Activated naive CD8-positive, alpha-beta T cell treated with anti-CD3 and anti-CD28 coated beads, Interleukin-2, amount 50 U/mL, for 24 hours (primary cell): ENCODE results near the gene SH3D19.
A peak's percentile ranks its signal among the peaks of the same experiment; 100 is the strongest.

Experiments
- ATAC-seq: fragments of 150-1000 bp; cut with Tn5 transposase; one replicate; pipeline ENCODE4 v1.10.0; 2021
- DNase-seq: peaks from one replicate; pipeline ENCODE4 v3.0.0; 2021
- H3K27ac Mint-ChIP-seq: one replicate; pipeline ENCODE4 v1.8.0; 2021; ENCODE audit warnings: mild to moderate bottlenecking, mixed read lengths
- H3K27me3 Mint-ChIP-seq: one replicate; pipeline ENCODE4 v1.8.0; 2021; ENCODE audit warnings: mixed read lengths
- H3K36me3 Mint-ChIP-seq: one replicate; pipeline ENCODE4 v1.8.0; 2021; ENCODE audit warnings: low read depth, mixed read lengths
- H3K4me1 Mint-ChIP-seq: one replicate; pipeline ENCODE4 v1.8.0; 2021; ENCODE audit warnings: mixed read lengths
- H3K4me3 Mint-ChIP-seq: one replicate; pipeline ENCODE4 v1.8.0; 2021; ENCODE audit warnings: mild to moderate bottlenecking, moderate library complexity, mixed read lengths
- H3K9me3 Mint-ChIP-seq: one replicate; pipeline ENCODE4 v1.8.0; 2021; ENCODE audit warnings: mixed read lengths

SH3D19 gene

DNA sequence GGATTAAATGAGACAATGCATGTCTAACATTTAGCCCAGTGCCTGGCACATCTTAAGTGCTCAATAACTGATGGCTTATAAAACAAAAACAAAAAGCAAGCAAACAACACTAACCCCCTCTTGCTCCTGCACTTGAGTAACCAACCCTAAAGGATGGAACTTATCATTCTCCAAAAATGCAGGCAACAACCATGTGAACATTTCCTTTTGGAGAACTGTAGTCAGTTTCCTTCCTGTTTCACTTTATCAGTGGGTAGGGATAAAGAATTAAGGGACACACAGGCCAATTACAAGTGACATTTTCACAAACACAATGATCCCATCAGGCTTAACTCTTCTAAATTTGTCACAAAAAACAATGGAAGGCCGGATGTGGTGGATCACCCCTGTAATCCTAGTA lies 195.6 kb downstream of the SH3D19 start:
- Mint-ChIP-seq H3K36me3 (no peaks in the 10 kb centered on the region), H3K4me3 (no peak overlapping the region), H3K9me3 (no peaks in the 10 kb centered on the region), H3K27me3 (no peaks in the 10 kb centered on the region), H3K27ac (no peak overlapping the region), H3K4me1 (no peaks in the 10 kb centered on the region)
- ATAC-seq (no peak), DNase-seq (no peak)

DNA sequence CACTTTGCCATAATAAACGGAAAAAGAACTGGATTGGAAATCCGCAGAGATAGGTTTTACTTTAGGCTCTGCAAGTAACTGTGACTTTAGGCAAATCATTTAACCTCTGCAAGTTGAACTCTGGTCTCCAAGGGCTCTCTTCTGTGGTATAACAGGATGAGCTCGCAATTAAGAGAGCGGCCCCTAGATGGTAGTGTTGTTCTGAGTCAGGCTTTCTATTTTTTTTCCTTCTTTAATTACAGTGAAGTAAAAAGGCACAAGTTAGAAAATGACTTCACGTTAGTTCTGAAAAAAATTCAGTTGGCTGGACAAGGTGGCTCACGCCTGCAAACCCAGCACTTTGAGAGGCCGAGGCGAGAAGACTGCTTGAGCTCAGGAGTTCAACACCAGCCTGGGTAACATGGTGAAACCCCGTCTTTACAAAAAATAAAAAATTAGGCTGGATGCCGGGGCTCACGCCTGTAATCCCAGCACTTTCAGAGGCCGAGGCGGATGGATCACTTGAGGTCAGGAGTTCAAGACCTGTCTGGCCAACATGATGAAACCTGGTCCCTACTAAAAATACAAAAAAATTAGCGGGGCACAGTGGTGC lies 207.9 kb downstream of the SH3D19 start:
- Mint-ChIP-seq H3K36me3 (peaks cover 7% of the 10 kb centered on the region), H3K4me1 (peaks cover 3% of the 10 kb centered on the region), H3K4me3 (no peak overlapping the region), H3K9me3 (no peaks in the 10 kb centered on the region), H3K27ac (no peak overlapping the region), H3K27me3 (no peaks in the 10 kb centered on the region)
- ATAC-seq: peak; percentile 56
- DNase-seq: peak; percentile 52

DNA sequence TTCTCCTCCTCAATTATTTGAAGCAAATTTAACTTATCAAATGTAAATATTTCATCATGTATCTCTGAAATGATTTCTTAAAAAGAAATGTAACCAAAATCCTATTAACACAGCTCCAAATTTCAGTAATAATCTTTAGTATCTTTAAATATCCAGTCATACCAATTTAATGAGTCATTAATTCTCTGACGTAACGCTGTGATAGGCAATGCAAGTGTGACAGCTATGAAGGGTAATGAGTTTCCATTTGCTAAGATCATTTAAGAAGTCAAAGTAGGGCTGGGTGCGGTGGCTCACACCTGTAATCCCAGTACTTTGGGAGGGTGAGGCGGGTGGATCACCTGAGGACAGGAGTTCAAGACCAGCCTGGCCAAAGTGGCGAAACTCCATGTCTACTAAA lies 210.4 kb downstream of the SH3D19 start:
- H3K27ac Mint-ChIP-seq: no peak overlapping the region
- DNase-seq (no peak), ATAC-seq (no peak)
- H3K4me3 Mint-ChIP-seq: no peak overlapping the region
- H3K27me3 Mint-ChIP-seq: no peaks in the 10 kb centered on the region
- H3K9me3 Mint-ChIP-seq: no peaks in the 10 kb centered on the region
- H3K36me3 Mint-ChIP-seq: peaks cover 10% of the 10 kb centered on the region
- no peaks in the 10 kb centered on the region for H3K4me1 Mint-ChIP-seq

DNA sequence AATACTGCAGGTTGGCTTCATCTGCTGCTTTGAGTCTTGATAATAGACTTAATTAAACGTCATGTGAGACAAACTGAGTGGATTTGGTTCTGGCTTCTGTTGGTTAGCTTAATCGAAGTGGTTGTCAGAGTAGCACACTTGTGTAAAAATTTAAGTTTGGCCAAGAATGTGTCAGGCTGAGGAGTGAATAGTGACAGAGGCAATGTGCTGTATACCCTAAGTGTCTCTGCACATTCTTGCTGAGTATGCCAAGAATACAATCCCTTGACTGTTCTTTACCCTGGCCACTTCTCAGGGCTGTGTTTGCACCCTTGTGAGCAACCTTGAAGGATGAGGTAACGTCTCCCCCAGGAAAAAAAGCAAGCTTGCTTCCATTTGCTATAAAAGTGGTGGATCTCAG lies 211.1 kb downstream of the SH3D19 start:
- ATAC-seq: no peak

DNA sequence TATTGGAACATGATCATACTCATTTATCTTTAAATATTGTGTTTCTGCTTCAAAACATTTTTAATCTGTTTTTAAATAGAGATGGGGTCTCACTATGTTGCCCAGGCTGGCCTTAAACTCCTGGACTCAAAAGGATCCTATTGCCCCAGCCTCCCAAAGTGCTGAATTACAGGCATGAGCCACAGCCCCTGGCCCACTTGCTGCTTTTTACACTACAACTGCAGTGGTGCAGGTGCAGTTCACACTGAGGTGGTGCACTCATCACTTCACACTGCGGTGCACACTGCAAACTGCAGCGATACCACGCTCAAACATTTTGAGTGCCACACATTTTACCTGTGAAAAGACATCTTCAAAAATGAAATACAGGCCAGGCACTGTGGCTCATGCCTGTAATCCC lies 215.2 kb downstream of the SH3D19 start:
- no peak for DNase-seq
- H3K27ac Mint-ChIP-seq: no peak overlapping the region
- peaks cover 34% of the 10 kb centered on the region for H3K36me3 Mint-ChIP-seq
- H3K27me3 Mint-ChIP-seq: no peaks in the 10 kb centered on the region
- H3K9me3 Mint-ChIP-seq: no peaks in the 10 kb centered on the region
- no peak for ATAC-seq
- H3K4me1 Mint-ChIP-seq: no peaks in the 10 kb centered on the region
- H3K4me3 Mint-ChIP-seq: no peak overlapping the region

More for the DNA sequence above, 211.1 kb downstream of the SH3D19 start:
- no peak for DNase-seq
- H3K27me3 Mint-ChIP-seq: no peaks in the 10 kb centered on the region
- H3K4me3 Mint-ChIP-seq: no peak overlapping the region
- no peak overlapping the region for H3K27ac Mint-ChIP-seq
- H3K9me3 Mint-ChIP-seq: no peaks in the 10 kb centered on the region
- no peaks in the 10 kb centered on the region for H3K4me1 Mint-ChIP-seq
- peaks cover 10% of the 10 kb centered on the region for H3K36me3 Mint-ChIP-seq

DNA sequence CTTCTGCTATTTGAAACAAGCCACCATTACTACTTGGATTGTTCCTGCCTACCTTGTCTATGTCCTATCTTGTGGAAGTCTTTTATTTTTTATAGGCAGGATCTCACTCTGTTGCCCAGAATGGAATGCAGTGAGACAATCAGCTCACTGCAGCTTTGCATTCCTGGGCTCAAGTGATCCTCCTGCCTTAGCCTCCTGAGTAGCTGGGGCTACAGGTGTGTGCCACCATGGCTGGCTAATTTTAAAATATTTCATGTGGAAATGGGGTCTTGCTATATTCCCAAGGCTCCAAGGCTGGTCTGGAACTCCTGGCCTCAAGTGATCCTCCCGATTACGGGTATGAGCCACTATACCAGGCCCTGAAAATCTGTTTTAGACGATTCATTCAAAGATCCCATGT lies 218.3 kb downstream of the SH3D19 start:
- peaks cover 22% of the 10 kb centered on the region for H3K4me1 Mint-ChIP-seq
- H3K27me3 Mint-ChIP-seq: no peaks in the 10 kb centered on the region
- H3K27ac Mint-ChIP-seq: no peak overlapping the region
- H3K4me3 Mint-ChIP-seq: no peak overlapping the region
- DNase-seq: no peak
- H3K9me3 Mint-ChIP-seq: no peaks in the 10 kb centered on the region
- no peak for ATAC-seq
- H3K36me3 Mint-ChIP-seq: peaks cover 54% of the 10 kb centered on the region

DNA sequence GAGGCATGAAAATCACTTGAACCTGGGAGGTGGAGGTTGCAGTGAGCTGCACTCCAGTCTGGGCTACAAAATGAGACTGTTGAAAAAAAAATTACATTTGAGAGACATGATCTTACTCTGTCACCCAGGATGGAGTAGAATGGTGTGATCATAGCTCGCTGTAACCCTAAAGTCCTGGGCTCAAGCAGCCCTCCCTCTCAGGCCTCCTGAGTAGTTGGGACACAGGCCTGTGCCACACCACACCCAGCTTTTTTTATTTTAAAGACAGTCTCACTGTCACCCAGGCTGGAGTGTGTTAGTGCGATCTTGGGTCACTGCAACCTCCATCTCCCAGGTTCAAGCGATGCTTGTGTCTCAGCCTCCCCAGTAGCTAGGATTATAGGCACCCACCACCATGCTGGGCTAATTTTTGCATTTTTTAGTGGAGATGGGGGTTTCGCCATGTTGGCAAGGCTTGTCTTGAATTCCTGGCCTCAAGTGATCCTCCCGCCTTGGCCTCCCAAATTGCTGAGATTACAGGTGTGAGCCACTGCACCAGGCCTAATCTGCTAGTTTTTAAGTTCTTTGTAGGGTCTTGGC lies 219.9 kb downstream of the SH3D19 start:
- ATAC-seq: peak; percentile 21
- Mint-ChIP-seq H3K4me1 (peaks cover 26% of the 10 kb centered on the region), H3K36me3 (peaks cover 69% of the 10 kb centered on the region), H3K27me3 (no peaks in the 10 kb centered on the region), H3K4me3 (no peak overlapping the region), H3K9me3 (no peaks in the 10 kb centered on the region), H3K27ac (no peak overlapping the region)
- no peak for DNase-seq

DNA sequence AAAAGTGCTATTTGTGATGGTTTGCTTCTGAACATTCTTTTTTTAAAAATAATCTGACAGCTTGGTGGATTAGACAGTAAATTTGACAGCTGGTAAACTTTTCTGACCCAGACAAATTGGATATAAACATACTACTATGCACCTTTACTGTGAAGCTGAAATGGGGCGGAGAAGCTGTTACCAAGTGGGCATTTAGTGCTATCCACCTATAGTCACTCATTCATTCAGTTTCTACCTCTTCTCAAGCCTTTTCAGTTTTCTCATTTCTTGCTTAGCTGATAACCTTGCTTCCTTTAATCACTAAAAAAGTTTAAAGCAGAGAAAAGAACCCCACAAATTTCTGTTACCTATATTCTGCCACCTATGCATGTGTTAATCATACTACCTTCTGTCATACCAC lies 220.8 kb downstream of the SH3D19 start:
- Mint-ChIP-seq H3K4me3 (no peak overlapping the region), H3K9me3 (no peaks in the 10 kb centered on the region), H3K4me1 (peaks cover 26% of the 10 kb centered on the region), H3K27me3 (no peaks in the 10 kb centered on the region), H3K27ac (peak overlapping the region; percentile 57), H3K36me3 (peaks cover 78% of the 10 kb centered on the region)
- ATAC-seq (no peak), DNase-seq (no peak)

DNA sequence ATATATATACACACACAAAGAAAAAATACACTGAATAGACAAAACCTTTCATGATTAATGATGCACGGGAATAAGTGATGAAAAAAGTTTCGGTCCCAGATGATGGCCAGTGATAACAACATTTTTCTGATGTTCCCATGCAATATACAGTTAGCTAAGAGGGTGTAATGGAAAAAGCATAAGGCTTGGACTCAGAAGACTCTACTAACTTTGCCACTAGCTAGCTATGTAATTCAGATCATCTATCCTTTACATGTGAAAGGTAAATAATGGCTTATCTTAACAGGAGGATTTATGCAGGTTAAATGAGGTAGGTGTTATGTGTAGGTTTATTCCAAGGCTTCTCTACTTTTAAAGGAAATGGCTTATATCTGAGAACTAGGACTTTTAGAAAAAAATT lies 221.6 kb downstream of the SH3D19 start:
- Mint-ChIP-seq H3K9me3 (no peaks in the 10 kb centered on the region), H3K27ac (peak overlapping the region; percentile 67), H3K27me3 (peaks cover 3% of the 10 kb centered on the region), H3K4me3 (peak overlapping the region; percentile 100), H3K36me3 (peaks cover 84% of the 10 kb centered on the region), H3K4me1 (peaks cover 32% of the 10 kb centered on the region)
- DNase-seq (no peak), ATAC-seq (no peak)

DNA sequence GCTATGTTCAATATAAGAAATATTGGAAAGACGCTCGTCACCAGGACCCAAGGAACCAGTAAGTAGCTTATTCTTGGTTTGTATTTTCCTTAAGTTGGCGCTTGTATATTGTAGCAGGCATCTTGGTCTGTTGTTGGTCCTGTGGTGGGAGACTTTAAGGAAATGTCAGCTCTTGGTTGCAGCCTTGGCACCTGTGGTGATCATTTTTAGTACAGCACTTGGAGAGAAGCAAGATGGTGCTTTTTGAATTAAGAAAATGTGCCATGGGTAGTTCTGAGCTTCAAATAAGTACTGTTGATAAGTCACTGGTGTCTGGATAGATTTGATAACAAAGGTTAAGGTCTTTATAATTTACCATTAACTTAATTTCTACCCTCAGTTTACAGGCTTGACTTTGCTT lies 224.9 kb downstream of the SH3D19 start:
- DNase-seq (no peak), ATAC-seq (no peak)
- Mint-ChIP-seq H3K9me3 (no peaks in the 10 kb centered on the region), H3K36me3 (peaks cover 60% of the 10 kb centered on the region), H3K27me3 (peaks cover 3% of the 10 kb centered on the region), H3K27ac (peak overlapping the region; percentile 99), H3K4me1 (peaks cover 46% of the 10 kb centered on the region), H3K4me3 (peak overlapping the region; percentile 100)

DNA sequence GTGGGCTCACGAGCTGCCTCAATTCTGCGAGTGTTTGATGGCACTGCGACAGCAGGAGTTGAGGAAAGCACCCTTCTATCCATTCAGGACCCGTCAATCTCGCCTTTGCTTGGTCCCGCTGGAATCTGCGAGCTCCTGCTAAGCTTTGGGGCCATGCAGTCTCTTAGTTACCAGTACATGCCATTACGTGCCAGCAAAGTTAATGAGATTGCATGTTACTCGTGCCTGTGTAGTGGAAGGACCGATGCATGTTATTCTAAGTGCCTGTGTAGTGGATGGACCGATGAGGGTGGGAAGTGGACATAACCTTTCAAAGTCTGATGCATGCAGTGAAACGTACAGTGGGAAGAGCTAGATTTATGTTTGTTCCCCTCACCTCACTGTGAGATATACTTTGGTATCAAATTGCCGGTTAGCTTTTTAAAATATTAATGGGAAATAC lies 225.4 kb downstream of the SH3D19 start:
- Mint-ChIP-seq H3K27me3 (peaks cover 6% of the 10 kb centered on the region), H3K27ac (peak overlapping the region; percentile 99), H3K4me3 (peak overlapping the region; percentile 100), H3K9me3 (no peaks in the 10 kb centered on the region), H3K4me1 (peaks cover 46% of the 10 kb centered on the region), H3K36me3 (peaks cover 60% of the 10 kb centered on the region)
- DNase-seq (no peak), ATAC-seq (no peak)

DNA sequence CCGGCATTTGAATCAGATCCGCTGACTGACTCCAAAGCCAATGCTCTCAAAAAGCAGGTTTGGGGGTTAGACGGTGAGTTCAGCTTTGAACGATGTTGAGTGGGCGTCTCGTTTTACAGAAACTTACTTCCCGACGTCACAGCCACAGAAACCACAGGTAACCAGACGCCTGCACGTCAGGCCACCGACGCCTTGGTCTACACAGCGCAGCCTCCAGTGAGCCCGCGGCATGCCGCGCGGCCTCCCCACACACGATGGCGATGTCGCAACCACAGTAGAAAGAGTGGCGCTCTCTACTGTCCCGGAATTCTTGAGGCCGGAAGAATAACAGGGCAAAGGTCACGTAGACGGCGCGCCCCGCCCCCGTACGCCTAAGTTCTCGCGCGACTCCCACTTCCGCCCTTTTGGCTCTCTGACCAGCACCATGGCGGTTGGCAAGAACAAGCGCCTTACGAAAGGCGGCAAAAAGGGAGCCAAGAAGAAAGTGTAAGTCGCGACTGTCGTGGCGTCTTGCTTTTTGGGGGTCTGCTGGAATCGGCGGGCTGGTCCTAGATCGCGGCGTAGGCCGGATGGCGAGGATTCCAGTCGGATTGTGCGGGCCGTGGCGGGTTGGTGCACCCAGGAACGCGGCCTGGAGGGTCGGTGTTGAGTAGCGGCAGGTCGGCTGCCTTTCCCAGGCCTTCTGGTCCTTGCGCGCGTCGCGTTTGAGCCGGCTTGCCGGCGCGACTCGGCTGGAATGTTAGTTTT lies 226.0 kb downstream of the SH3D19 start, which contains the start of gene RPS3A:
Gene RPS3A, plus strand, starts transcription at position 400 of the 747 bp plus-strand sequence. Its CDS starts 25 bp downstream, at position 425.
- peak within 1 kb of the TSS; percentile 99 for H3K27ac Mint-ChIP-seq
- DNase-seq: peak; percentile 97
- ATAC-seq: peak; percentile 95
- peak within 1 kb of the TSS; percentile 100 for H3K4me3 Mint-ChIP-seq
- peaks cover 6% of the 10 kb centered on the region for H3K27me3 Mint-ChIP-seq
- H3K36me3 Mint-ChIP-seq: peaks cover 54% of the 10 kb centered on the region
- H3K9me3 Mint-ChIP-seq: no peaks in the 10 kb centered on the region
- peaks cover 41% of the 10 kb centered on the region for H3K4me1 Mint-ChIP-seq

DNA sequence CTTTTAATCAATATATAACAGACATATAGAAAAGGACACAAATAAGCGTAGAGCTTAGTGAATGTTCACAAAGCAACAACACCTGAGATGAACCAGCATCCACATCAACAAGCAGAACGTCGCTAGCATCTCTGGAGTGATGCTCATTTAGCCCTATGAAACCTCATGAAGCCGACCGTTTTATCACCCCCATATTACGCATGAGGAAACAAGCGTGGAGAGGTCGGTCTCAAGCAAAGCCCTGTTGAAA lies 226.5 kb downstream of the SH3D19 start:
- Mint-ChIP-seq H3K27ac (peak overlapping the region; percentile 99), H3K4me3 (peak overlapping the region; percentile 100), H3K9me3 (no peaks in the 10 kb centered on the region), H3K36me3 (peaks cover 49% of the 10 kb centered on the region), H3K4me1 (peaks cover 38% of the 10 kb centered on the region), H3K27me3 (peaks cover 6% of the 10 kb centered on the region)
- DNase-seq: no peak
- no peak for ATAC-seq

DNA sequence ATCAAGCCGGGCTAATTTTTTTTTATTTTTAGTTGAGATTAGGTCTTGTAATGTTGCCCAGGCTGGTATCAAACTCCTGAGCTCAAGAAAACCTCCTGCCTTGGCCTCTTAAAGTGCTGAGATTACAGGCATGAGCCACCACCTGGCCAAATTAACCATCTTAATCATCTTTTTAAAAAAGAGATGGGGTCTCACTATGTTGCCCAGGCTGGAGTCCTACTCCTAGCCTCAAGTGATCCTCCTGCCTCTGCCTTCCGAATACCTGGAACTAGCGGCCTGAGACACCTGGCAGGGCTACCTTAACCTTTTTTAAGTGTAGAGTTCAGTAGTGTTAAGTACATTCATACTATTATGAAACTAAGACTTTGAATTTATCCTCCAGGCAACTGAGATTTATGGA lies 227.6 kb downstream of the SH3D19 start:
- Mint-ChIP-seq H3K27me3 (peaks cover 6% of the 10 kb centered on the region), H3K36me3 (peaks cover 37% of the 10 kb centered on the region), H3K9me3 (no peaks in the 10 kb centered on the region), H3K4me1 (peaks cover 31% of the 10 kb centered on the region), H3K27ac (peak overlapping the region; percentile 99), H3K4me3 (peak overlapping the region; percentile 100)
- ATAC-seq: no peak
- no peak for DNase-seq

DNA sequence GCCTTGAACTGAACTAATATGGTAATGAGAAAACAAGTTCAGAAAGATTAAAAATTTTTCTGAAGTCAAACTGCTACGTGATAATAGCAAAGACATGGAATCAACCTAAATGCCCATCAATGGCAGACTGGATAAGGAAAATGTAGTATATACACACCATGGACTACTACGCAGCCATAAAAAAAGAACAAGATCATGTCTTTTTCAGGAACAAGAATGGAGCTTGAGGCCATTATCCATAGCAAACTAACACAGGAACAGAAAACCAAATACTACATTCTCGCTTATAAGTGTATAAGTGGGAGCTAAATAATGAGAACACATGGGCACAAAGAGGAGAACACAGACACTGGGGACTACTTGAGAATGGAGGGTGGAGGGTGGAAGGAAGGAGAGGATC lies 230.3 kb downstream of the SH3D19 start:
- ATAC-seq (no peak), DNase-seq (no peak)
- Mint-ChIP-seq H3K27me3 (peaks cover 9% of the 10 kb centered on the region), H3K9me3 (no peaks in the 10 kb centered on the region), H3K27ac (no peak overlapping the region), H3K4me3 (no peak overlapping the region), H3K4me1 (peaks cover 20% of the 10 kb centered on the region), H3K36me3 (peaks cover 11% of the 10 kb centered on the region)
